Liver (tissue), 3 donors: ENCODE data around the gene GGA2.

ENCODE experiments used
- ATF3 ChIP-seq: IDR thresholded peaks from 2 replicates; pipeline ENCODE4 v1.6.1; 2016; ENCODE audit warnings: antibody characterized with exemption
- CTCF ChIP-seq: fragments of 150-350 bp; IDR thresholded peaks from 2 replicates; pipeline ENCODE4 v1.5.1; 2017; ENCODE audit warnings: improper control_type of control experiment, low read depth, low read length; ENCODE audit not compliant: missing input control
- EGR1 ChIP-seq, 2 donors: IDR thresholded peaks; 2 replicates each; pipeline ENCODE4 v1.6.1; 2016 to 2018; ENCODE audit warnings: antibody characterized with exemption in 2 of 2, low read depth in 2 of 2
- FOXA1 ChIP-seq: IDR thresholded peaks from 2 replicates; pipeline ENCODE4 v1.6.1; 2016; ENCODE audit warnings: antibody characterized with exemption
- GABPA ChIP-seq, 2 donors: IDR thresholded peaks in 1 of 2; conservative IDR thresholded peaks in 1 of 2; 2 replicates each; pipeline ENCODE4 v1.6.1; 2016; ENCODE audit warnings: antibody characterized with exemption in 2 of 2, mild to moderate bottlenecking in 1 of 2, moderate library complexity in 1 of 2
- HNF4A ChIP-seq, 2 donors: conservative IDR thresholded peaks; 2 replicates each; pipeline ENCODE4 v1.6.1; 2016; ENCODE audit warnings: antibody characterized with exemption in 2 of 2, mild to moderate bottlenecking in 2 of 2
- RAD21 ChIP-seq, 2 donors: IDR thresholded peaks; 2 replicates each; pipeline ENCODE4 v1.6.1; 2016; ENCODE audit warnings: antibody characterized with exemption in 2 of 2, mild to moderate bottlenecking in 2 of 2
- SP1 ChIP-seq: IDR thresholded peaks from 2 replicates; pipeline ENCODE4 v1.6.1; 2018; ENCODE audit warnings: antibody characterized with exemption, mild to moderate bottlenecking
- TAF1 ChIP-seq: conservative IDR thresholded peaks from 2 replicates; pipeline ENCODE4 v1.6.1; 2016; ENCODE audit warnings: antibody characterized with exemption, mild to moderate bottlenecking
- donor health status: healthy.
- donor health status: healthy.

- TF ChIP-seq CTCF (no peak), TAF1 (no peak), EGR1 (IDR thresholded peaks at IDR 0.05; ENCODE audit: low read depth in 2 of 2) (no peak), GABPA (IDR thresholded peaks at IDR 0.05 in 1 of 2, conservative IDR thresholded peaks at IDR 0.05 in 1 of 2) (no peak), ATF3 (no peak), SP1 (no peak), HNF4A (conservative IDR thresholded peaks at IDR 0.05) (no peak), FOXA1 (no peak), RAD21 (IDR thresholded peaks at IDR 0.05) (no peak)
Measured at GRCh38 chr16:23465179-23465578, 45.1 kb downstream of the GGA2 start.
